ENCODE measurements around the gene SLC22A7.

DNA sequence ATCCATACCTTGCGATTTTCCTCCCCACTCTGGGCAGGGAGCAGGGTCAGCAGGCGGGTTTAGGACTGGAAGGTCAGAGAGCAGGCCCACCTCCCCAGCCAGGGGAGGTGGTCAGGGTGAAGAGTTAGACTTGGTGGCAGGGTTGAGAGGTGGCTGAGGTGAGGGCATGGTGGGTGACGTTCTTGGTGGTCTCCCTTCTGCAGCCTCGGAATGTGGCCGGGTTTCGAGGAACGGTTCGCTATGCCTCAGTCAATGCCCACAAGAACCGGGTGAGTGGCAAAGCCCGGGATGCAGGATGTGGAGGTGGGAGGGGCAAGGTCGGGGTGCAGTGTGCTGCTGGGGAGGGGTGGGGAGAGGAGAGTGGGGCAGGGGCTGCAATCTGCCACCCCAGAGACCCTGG lies 43.2 kb upstream of the SLC22A7 start:
- TF ChIP-seq, protein P1, sequence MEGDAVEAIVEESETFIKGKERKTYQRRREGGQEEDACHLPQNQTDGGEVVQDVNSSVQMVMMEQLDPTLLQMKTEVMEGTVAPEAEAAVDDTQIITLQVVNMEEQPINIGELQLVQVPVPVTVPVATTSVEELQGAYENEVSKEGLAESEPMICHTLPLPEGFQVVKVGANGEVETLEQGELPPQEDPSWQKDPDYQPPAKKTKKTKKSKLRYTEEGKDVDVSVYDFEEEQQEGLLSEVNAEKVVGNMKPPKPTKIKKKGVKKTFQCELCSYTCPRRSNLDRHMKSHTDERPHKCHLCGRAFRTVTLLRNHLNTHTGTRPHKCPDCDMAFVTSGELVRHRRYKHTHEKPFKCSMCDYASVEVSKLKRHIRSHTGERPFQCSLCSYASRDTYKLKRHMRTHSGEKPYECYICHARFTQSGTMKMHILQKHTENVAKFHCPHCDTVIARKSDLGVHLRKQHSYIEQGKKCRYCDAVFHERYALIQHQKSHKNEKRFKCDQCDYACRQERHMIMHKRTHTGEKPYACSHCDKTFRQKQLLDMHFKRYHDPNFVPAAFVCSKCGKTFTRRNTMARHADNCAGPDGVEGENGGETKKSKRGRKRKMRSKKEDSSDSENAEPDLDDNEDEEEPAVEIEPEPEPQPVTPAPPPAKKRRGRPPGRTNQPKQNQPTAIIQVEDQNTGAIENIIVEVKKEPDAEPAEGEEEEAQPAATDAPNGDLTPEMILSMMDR (IDR thresholded peaks at IDR 0.05; ENCODE audit: low read depth, low read length) = no peak
- TF ChIP-seq EZH2phosphoT487 (IDR thresholded peaks at IDR 0.05; ENCODE audit: low read depth) = no peak

Data from OCI-LY3 (cell line).